GM23248 (cell line): ENCODE results near the gene TSNAX. TPM values are rescaled to one million over a fixed set of nuclear protein-coding genes. Genes with fewer than 3 reads are reported as not detected.

Experiments
- DNase-seq: peaks from one replicate; pipeline ENCODE4 v3.0.0-alpha.2; 2015
- H2AFZ ChIP-seq: fragments of 200-600 bp; sonication (generic); 2 replicates; pipeline ENCODE4 v1.6.1; 2016; ENCODE audit warnings: antibody characterized with exemption
- H3F3A ChIP-seq: fragments of 200-600 bp; sonication (generic); 2 replicates; pipeline ENCODE4 v1.6.1; 2016; ENCODE audit warnings: mild to moderate bottlenecking, antibody characterized with exemption, mixed run types; ENCODE audit not compliant: insufficient read depth
- H3K27ac ChIP-seq: fragments of 200-600 bp; sonication (generic); 2 replicates; pipeline ENCODE4 v1.5.1; 2016; ENCODE audit warnings: mild to moderate bottlenecking
- H3K27me3 ChIP-seq: fragments of 200-600 bp; sonication (generic); replicated peaks from 2 replicates; pipeline ENCODE4 v1.6.1; 2016; ENCODE audit warnings: mild to moderate bottlenecking; ENCODE audit not compliant: insufficient read depth
- H3K36me3 ChIP-seq: fragments of 200-600 bp; sonication (generic); 2 replicates; pipeline ENCODE4 v1.6.1; 2016; ENCODE audit warnings: low read depth, mild to moderate bottlenecking
- H3K4me1 ChIP-seq: fragments of 200-600 bp; sonication (generic); 2 replicates; pipeline ENCODE4 v1.6.1; 2016; ENCODE audit warnings: mild to moderate bottlenecking; ENCODE audit not compliant: insufficient read depth
- H3K4me2 ChIP-seq: fragments of 200-600 bp; sonication (generic); one replicate; pipeline ENCODE4 v1.6.1; 2016; ENCODE audit warnings: mild to moderate bottlenecking; ENCODE audit not compliant: unreplicated experiment
- H3K4me3 ChIP-seq: fragments of 200-600 bp; sonication (generic); 2 replicates; pipeline ENCODE4 v1.5.1; 2016; ENCODE audit warnings: mild to moderate bottlenecking
- H3K79me2 ChIP-seq: fragments of 200-600 bp; sonication (generic); 2 replicates; pipeline ENCODE4 v1.6.1; 2016; ENCODE audit warnings: mild to moderate bottlenecking; ENCODE audit not compliant: insufficient read depth
- H3K9ac ChIP-seq: fragments of 200-600 bp; sonication (generic); 2 replicates; pipeline ENCODE4 v1.6.1; 2016; ENCODE audit warnings: mild to moderate bottlenecking
- H3K9me2 ChIP-seq: fragments of 200-600 bp; sonication (generic); 2 replicates; pipeline ENCODE4 v1.6.1; 2016; ENCODE audit warnings: mixed run types, mild to moderate bottlenecking, moderate library complexity; ENCODE audit not compliant: insufficient read depth
- H3K9me3 ChIP-seq: fragments of 200-600 bp; sonication (generic); one replicate; pipeline ENCODE4 v1.6.1; 2017; ENCODE audit warnings: low read depth
- H4K20me1 ChIP-seq: fragments of 200-600 bp; sonication (generic); 2 replicates; pipeline ENCODE4 v1.6.0; 2016; ENCODE audit not compliant: insufficient read depth
- EZH2 ChIP-seq: fragments of 200-600 bp; sonication (generic); IDR thresholded peaks from 2 replicates; pipeline ENCODE4 v1.6.1; 2018; ENCODE audit warnings: antibody characterized with exemption, mild to moderate bottlenecking; ENCODE audit not compliant: insufficient read depth, poor library complexity, severe bottlenecking
- EZH2phosphoT487 ChIP-seq: fragments of 200-600 bp; sonication (generic); IDR thresholded peaks from 2 replicates; pipeline ENCODE4 v1.6.1; 2018; ENCODE audit warnings: antibody characterized with exemption, moderate library complexity, mild to moderate bottlenecking, low read depth; ENCODE audit not compliant: insufficient read depth
- WGBS, 2 experiments: methylation state at CpG; one replicate each; pipeline ENCODE4 v1.1.6; 2015 to 2017; ENCODE audit warnings: low lambda C conversion rate in 2 of 2, low coverage in 1 of 2; ENCODE audit errors: missing lambda C conversion rate in 2 of 2; 5-methylcytosine and 5-hydroxymethylcytosine counted together
- in situ Hi-C: fragments of 300-500 bp; cut with MboI; formaldehyde crosslinking; loops from 2 replicates; pipeline ENCODE4 v1.15.0; 2020
- polyA plus RNA-seq: library from polyadenylated mRNA; unstranded; fragments of >200 nt; fragmentation: Nextera tagmentation; extraction: Ambion mirVana; gene quantifications from 2 replicates; pipeline ENCODE4 v1.2.1, GENCODE V29; 2016
- total RNA-seq: library from RNA; depleted of rRNA; stranded (reverse); fragments of >200 nt; shearing (Covaris generic); gene quantifications from 2 replicates; pipeline ENCODE4 v1.2.3, GENCODE V29; 2014

The TSNAX gene
- total and polyA plus RNA-seq, 2 experiments from 2014 or later = 39.4 to 45.8 TPM

DNA sequence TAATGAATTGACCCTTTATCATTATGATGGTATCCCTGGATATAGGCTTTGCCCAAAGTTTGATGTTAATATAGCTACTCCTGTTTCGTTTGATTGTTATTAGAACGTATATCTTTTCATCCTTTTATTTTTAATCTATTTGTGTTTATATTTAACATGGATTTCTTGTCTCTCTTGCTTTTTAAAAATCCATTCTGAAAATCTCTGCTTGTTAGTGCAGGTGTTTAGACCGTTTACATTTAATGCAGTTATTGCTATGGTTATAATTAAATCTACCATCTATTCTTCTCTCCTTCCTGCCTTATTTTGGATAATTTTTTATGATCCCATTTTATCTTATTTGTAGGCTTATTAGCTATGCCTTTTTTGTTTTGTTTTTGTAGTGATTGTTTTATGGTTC lies 12.4 kb downstream of the TSNAX start:
- Histone ChIP-seq H3F3A (no peaks in the 10 kb centered on the region), H3K9me3 (no peaks in the 10 kb centered on the region), H4K20me1 (no peaks in the 10 kb centered on the region), H3K27me3 (no peaks in the 10 kb centered on the region), H3K4me2 (no peak overlapping the region), H3K9me2 (no peaks in the 10 kb centered on the region), H3K36me3 (peaks cover 46% of the 10 kb centered on the region), H3K4me3 (no peak overlapping the region), H2AFZ (no peak overlapping the region), H3K79me2 (peaks cover 88% of the 10 kb centered on the region), H3K27ac (no peak overlapping the region), H3K9ac (no peak overlapping the region), H3K4me1 (no peaks in the 10 kb centered on the region)
- 98 to 100% methylated on average over 3 of the region's 3 CpGs for WGBS, 2 experiments
- DNase-seq = no peak
- in situ Hi-C loops = no loop called here
- TF ChIP-seq EZH2phosphoT487 (no peak), EZH2 (no peak)

DNA sequence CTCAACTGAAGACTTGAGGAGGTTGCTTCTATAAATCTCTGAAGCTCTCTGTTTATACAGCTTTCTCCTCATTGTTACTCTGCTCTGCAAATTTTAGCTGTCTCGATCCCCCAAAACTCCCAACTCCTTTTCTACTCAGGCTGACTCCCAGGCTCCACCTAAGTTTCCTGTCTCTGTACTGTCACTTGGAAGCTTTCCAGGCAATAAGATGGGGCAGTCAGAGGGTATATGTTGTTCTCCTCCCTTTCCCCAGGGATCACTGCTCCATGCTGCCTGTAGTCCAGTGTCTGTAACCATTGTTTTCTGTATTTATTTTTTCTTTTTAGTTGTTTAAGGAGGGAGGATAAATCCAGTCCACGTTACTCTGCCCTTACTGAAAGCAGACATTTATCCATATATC lies 13.4 kb downstream of the TSNAX start:
- DNase-seq = no peak
- Histone ChIP-seq H3F3A (no peaks in the 10 kb centered on the region), H3K4me2 (no peak overlapping the region), H3K4me3 (no peak overlapping the region), H4K20me1 (no peaks in the 10 kb centered on the region), H3K36me3 (peaks cover 42% of the 10 kb centered on the region), H3K27ac (no peak overlapping the region), H3K9me3 (no peaks in the 10 kb centered on the region), H3K9me2 (no peaks in the 10 kb centered on the region), H3K27me3 (no peaks in the 10 kb centered on the region), H3K9ac (no peak overlapping the region), H3K79me2 (peaks cover 88% of the 10 kb centered on the region), H2AFZ (no peak overlapping the region), H3K4me1 (no peaks in the 10 kb centered on the region)
- TF ChIP-seq EZH2 = no peak
- in situ Hi-C loops = no loop called here
- 96 to 99% methylated on average over 2 of the region's 2 CpGs for WGBS, 2 experiments

DNA sequence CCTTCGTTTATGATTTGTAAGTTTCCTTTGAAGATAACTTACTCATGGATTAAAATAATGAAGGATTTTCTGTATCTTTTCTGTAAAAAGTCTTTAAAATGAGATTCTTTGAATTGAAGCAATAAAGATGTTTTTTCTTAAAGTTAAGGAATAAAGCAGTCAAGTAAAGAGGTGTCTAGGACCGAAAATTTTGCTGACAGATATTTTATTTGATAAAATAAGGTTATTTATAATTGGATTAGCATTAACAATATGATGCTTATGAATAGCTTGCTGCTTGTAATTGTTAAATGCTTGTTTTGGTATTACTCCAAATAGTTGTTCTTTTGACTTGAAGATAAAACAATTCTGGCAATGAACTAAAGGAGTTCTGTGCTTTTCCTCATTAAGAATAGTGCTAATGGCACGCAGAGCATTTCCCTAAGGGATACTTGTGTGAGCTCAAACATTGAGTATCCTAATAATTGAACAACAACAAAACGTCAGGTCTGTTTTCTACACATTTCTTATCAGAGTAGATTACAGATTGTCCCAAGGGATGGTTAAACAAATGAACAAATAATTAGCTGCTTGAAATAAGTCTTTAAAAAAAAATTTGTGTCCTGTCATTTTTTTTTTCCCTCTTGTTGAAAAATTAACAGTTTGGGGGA lies 16.6 kb downstream of the TSNAX start:
- TF ChIP-seq EZH2 (no peak), EZH2phosphoT487 (no peak)
- Histone ChIP-seq H2AFZ (no peak overlapping the region), H3K36me3 (peaks cover 18% of the 10 kb centered on the region), H3K9me2 (no peaks in the 10 kb centered on the region), H3K27me3 (no peaks in the 10 kb centered on the region), H3K4me1 (no peaks in the 10 kb centered on the region), H3K4me3 (no peak overlapping the region), H3K27ac (no peak overlapping the region), H3K9me3 (no peaks in the 10 kb centered on the region), H3K9ac (no peak overlapping the region), H3K79me2 (peaks cover 84% of the 10 kb centered on the region), H3F3A (no peaks in the 10 kb centered on the region), H4K20me1 (no peaks in the 10 kb centered on the region), H3K4me2 (no peak overlapping the region)
- no peak for DNase-seq
- in situ Hi-C loops = no loop called here
- WGBS, 2 experiments = 52 to 54% methylated on average over 4 of the region's 4 CpGs

DNA sequence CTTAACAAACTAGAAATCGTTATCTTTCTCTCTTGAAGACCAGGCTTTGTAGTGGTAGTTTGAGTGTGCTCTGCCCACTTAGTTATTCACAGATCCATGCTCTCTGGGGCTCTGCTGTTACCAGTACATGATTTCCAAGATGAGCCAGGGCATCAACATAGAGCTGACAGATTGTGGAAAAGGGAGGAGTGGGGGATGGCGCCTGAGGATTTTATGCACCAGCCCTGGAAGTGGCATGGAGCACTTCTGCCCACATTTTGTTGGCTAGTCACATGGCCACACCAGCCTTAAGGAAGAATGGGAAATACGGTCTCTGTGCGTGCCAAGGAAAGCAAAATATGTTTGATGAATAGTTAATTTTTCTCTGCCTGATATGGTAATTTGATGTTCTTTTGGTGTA lies 18.2 kb downstream of the TSNAX start:
- Histone ChIP-seq H3K79me2 (peaks cover 80% of the 10 kb centered on the region), H4K20me1 (no peaks in the 10 kb centered on the region), H3K9ac (no peak overlapping the region), H3K4me3 (no peak overlapping the region), H3K27me3 (no peaks in the 10 kb centered on the region), H2AFZ (no peak overlapping the region), H3K9me2 (no peaks in the 10 kb centered on the region), H3K36me3 (peaks cover 7% of the 10 kb centered on the region; the same call in 1 of the 2 replicates), H3K4me2 (no peak overlapping the region), H3F3A (no peaks in the 10 kb centered on the region), H3K9me3 (no peaks in the 10 kb centered on the region), H3K27ac (no peak overlapping the region), H3K4me1 (no peaks in the 10 kb centered on the region)
- TF ChIP-seq EZH2phosphoT487 (no peak), EZH2 (no peak)
- no peak for DNase-seq
- 98% methylated on average over 4 of the region's 4 CpGs for WGBS, 2 experiments
- in situ Hi-C loops = no loop called here
